GM12874 (cell line): ENCODE measurements around the gene DOCK11.

Source experiments
- TF ChIP-seq, protein P1 (sequence below): IDR thresholded peaks from 2 replicates; pipeline ENCODE4 v1.5.1; 2011; ENCODE audit warnings: low read depth, mild to moderate bottlenecking, control low read depth, low read length, moderate library complexity; ENCODE audit not compliant: insufficient read depth

Gene DOCK11

DNA sequence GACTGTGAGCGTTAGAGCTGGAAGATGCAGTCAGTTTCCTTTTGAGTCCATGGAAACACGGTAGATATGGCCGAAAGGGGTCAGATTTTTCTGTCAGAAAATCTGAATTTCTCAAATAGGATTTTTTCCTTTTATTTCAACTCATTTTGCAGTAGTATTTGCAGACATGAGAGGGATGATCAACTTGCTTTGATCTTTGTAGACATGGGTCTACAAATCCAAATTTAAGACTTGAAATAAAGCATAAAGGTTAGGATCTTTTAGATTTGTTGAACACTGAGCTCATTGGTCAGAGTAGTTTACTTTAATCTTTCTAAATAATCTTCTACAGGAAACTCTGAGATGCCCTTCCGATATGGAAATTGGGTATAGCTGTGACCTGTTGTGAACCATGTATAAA, 44.7 kb downstream of the DOCK11 start:
- TF ChIP-seq, protein P1, sequence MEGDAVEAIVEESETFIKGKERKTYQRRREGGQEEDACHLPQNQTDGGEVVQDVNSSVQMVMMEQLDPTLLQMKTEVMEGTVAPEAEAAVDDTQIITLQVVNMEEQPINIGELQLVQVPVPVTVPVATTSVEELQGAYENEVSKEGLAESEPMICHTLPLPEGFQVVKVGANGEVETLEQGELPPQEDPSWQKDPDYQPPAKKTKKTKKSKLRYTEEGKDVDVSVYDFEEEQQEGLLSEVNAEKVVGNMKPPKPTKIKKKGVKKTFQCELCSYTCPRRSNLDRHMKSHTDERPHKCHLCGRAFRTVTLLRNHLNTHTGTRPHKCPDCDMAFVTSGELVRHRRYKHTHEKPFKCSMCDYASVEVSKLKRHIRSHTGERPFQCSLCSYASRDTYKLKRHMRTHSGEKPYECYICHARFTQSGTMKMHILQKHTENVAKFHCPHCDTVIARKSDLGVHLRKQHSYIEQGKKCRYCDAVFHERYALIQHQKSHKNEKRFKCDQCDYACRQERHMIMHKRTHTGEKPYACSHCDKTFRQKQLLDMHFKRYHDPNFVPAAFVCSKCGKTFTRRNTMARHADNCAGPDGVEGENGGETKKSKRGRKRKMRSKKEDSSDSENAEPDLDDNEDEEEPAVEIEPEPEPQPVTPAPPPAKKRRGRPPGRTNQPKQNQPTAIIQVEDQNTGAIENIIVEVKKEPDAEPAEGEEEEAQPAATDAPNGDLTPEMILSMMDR = no peak

DNA sequence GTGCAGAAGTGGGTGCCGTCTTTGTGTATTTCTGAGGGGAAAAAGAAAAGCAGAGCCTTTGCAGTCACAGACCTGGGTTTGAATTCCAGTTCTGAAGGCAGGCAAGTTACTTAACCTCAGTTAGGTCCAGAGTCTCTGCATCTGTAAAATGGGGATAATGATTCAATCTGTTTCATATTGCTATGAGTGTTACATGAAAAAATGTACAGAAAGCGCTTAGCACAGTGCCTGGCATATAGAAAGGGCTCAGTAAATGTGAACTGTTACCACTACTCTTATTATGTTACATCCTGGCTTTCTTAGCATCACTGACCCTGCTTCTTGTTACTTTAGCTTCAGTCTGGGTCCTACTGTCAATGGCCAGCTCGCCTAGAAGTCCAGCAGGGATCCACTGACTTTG, 45.9 kb downstream of the DOCK11 start:
- TF ChIP-seq, protein P1 = no peak

DNA sequence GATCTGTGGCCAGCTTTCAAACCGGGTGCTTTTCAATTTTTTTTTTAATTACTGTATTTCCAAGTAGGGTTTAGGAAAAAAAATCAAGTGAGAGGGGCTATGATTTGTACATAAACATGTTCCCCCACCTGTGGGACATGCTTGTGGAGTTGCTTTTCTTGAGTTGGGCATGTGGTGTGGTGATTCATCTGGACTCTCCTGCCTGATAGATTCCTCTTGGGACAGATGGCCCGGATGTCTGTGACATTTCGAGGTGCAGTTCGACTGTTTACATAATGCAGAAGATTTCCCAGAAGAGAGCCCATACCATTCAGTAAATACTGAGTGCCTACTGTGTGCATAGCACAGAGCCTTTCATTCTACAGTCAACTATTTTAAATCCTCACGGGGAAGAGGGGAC, 49.9 kb downstream of the DOCK11 start:
- TF ChIP-seq, protein P1 = no peak

DNA sequence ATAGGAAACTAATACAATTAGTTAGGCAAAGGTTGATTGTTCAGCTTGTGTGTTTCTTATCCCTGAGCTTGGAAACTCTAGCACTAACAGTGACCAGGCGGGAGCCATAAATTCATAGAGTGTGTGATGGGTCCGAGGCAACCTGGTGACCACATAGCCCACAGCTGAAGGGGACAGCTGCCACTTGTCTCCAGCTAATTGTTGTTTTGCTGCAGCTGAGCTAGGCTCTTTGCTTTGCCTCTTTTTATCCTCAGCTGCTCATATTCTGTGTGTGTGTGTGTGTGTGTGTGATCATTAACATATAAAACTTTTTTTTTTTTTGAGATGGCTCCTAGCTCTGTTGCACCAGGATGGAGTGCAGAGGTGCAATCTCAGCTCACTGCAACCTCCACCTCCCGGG, 53.2 kb downstream of the DOCK11 start:
- TF ChIP-seq, protein P1 = no peak

DNA sequence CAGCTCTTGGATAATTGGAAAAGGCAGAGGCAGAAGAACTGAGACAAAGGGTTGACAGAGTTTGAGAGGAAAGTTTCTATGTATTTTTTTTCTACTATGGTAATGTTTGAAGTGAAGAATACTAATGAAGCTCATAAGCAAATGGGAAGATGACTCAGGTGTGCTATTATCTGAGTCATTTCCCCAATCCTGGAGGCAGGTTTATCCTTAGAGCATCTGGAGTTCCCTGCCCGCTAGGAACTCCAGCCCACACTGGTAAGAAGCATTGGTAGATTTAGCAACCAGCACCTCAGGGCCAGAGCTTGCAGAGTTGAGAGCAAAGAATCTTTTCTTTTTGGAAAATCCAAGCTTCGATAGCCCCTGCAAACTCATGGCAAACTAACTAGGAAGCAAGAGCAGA, 55.2 kb downstream of the DOCK11 start:
- TF ChIP-seq, protein P1 = no peak

DNA sequence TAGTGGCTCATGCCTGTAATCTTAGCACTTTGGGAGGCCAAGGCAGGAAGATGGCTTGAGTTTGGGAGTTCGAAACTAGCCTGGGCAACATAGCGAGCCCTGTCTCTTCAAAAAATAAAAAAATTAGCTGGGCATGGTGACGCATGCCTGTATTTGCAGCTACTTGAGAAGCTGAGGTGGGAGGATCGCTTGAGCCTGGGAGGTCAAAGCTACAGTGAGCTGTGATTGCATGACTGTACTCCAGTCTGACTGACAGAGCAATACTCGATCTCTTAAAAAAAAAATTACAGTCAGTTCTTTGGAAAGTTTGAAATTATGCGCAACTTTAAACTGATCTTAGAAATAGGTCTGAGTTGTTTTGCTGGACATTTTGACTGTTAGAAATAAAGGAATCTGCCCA, 55.8 kb downstream of the DOCK11 start:
- TF ChIP-seq, protein P1 = no peak

DNA sequence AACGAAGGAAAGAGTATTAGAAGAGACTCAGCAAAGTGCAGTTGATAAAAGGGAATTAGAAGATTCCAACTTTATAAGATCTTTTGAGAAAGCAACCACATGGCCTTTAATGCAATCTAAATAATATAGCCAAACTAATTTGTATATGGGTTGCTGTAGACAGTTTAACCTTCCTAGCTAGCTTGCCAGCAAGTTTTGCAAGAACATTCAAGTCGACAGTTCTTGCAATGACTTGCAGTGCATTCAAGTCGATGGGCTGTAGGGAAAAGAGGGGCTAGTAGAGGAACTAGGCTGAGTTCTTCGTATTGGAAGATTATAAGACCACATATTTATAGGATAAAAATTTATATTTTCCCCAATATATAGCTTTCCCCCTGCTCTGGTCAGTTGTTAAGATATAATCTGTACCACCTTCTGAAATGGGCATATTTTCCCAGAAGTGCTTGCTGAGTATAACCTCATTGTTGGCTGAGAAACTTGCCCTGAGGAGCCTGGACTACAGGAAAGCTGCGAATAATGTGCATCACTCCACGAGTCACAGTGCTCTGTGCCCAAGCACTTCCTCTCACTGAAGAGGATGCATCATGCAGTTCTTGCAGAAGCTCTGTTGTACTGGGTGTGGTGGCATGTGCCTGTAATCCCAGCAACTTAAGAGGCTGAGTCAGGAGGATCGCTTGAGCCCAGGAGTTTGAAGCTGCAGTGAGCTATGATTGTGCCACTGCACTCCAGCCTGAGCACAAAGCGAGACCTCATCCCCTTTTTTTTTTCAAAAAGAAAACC, 56.7 kb downstream of the DOCK11 start:
- TF ChIP-seq, protein P1 = no peak
